Ramos (cell line): ENCODE data around the gene MEI1.
"Not testable (repeated sequence)": the region's sequence is repeated elsewhere in the genome, so short reads cannot be mapped to it uniquely, and the experiment has no call there.

Experiments
- in situ Hi-C: fragments of 300-500 bp; cut with MboI; formaldehyde crosslinking; loops from one replicate; pipeline ENCODE4 v1.14.3; 2022; ENCODE audit warnings: low sequenced_read_pairs; ENCODE audit not compliant: unreplicated experiment

The MEI1 gene

GRCh38 chr22:41833369-41834004 lies 134.2 kb downstream of the MEI1 start:
- in situ Hi-C loops: no loop called here

GRCh38 chr22:41834005-41834944 lies 135.0 kb downstream of the MEI1 start:
- in situ Hi-C loops: no loop called here

- in situ Hi-C loops: not testable (repeated sequence)
Measured at GRCh38 chr22:41835462-41835861, 136.2 kb downstream of the MEI1 start.

- in situ Hi-C loops: no loop called here
Measured at GRCh38 chr22:41836551-41836950, 137.2 kb downstream of the MEI1 start.

GRCh38 chr22:41838842-41839618 lies 139.7 kb downstream of the MEI1 start:
- in situ Hi-C loops: no loop called here

GRCh38 chr22:41840216-41840615 lies 140.9 kb downstream of the MEI1 start:
- in situ Hi-C loops: no loop called here

GRCh38 chr22:41841085-41841712 lies 141.9 kb downstream of the MEI1 start:
- in situ Hi-C loops: no loop called here

- in situ Hi-C loops: no loop called here
Measured at GRCh38 chr22:41842996-41843970, 144.0 kb downstream of the MEI1 start.

GRCh38 chr22:41844036-41844435 lies 144.7 kb downstream of the MEI1 start:
- in situ Hi-C loops: no loop called here

- in situ Hi-C loops: no loop called here
Measured at GRCh38 chr22:41844513-41844912, 145.2 kb downstream of the MEI1 start.

GRCh38 chr22:41845380-41846267 lies 146.3 kb downstream of the MEI1 start:
- in situ Hi-C loops: no loop called here

- in situ Hi-C loops: no loop called here
Measured at GRCh38 chr22:41846268-41846987, 147.1 kb downstream of the MEI1 start.

- in situ Hi-C loops: no loop called here
Measured at GRCh38 chr22:41847300-41847699, 148.0 kb downstream of the MEI1 start.

- in situ Hi-C loops: no loop called here
Measured at GRCh38 chr22:41848468-41848867, 149.2 kb downstream of the MEI1 start.
